ENCODE results near the gene ACER3. TPM values are rescaled to one million over a fixed set of nuclear protein-coding genes. Genes with fewer than 3 reads are reported as not detected.

The ACER3 gene
- total RNA-seq, 1 experiment from 2014 or later = 31.0 TPM

GRCh38 chr11:76902121-76903014 is 41.6 kb downstream of the ACER3 start:
- intact Hi-C loops (cut with micrococcal nuclease; ENCODE audit: unreplicated experiment) = no loop called here
- Histone ChIP-seq H3K9me3 (ENCODE audit: low read depth, low read length, poor library complexity, severe bottlenecking) (no peaks in the 10 kb centered on the region), H3K36me3 (ENCODE audit: insufficient read depth, low read length, poor library complexity, severe bottlenecking) (no peaks in the 10 kb centered on the region), H3K4me1 (ENCODE audit: insufficient read depth, low read length, poor library complexity, severe bottlenecking) (no peaks in the 10 kb centered on the region), H3K4me3 (ENCODE audit: low read depth, low read length, poor library complexity, severe bottlenecking) (no peak overlapping the region), H3K27ac (ENCODE audit: low read depth, low read length, poor library complexity, severe bottlenecking) (no peak overlapping the region), H3K27me3 (replicated peaks; ENCODE audit: insufficient read depth, low read depth, low read length, poor library complexity) (no peaks in the 10 kb centered on the region)
- TF ChIP-seq CTCF (conservative IDR thresholded peaks at IDR 0.05; ENCODE audit: low read depth, low read length) = no peak
- TF ChIP-seq EZH2 (IDR thresholded peaks at IDR 0.05; ENCODE audit: borderline replicate concordance, low read depth, low read length, poor library complexity, severe bottlenecking) = no peak
- ChIA-PET CTCF (interaction anchor here (0.5 kb wide), 1 partner anchor 20 kb away, joined by 6 read pairs; no protein-coding TSS in a partner anchor), POLR2A (ENCODE audit: low non-redundant PET) (no interaction called here)
- DNase-seq (ENCODE audit: low spot score) = no peak
- no TSS peak for BruUV-seq (replicated peaks)

GRCh38 chr11:76903325-76903724 is 42.6 kb downstream of the ACER3 start:
- intact Hi-C loops (cut with micrococcal nuclease; ENCODE audit: unreplicated experiment) = no loop called here
- no peak for DNase-seq (ENCODE audit: low spot score)
- Histone ChIP-seq H3K27ac (ENCODE audit: low read depth, low read length, poor library complexity, severe bottlenecking) (no peak overlapping the region), H3K27me3 (replicated peaks; ENCODE audit: insufficient read depth, low read depth, low read length, poor library complexity) (no peaks in the 10 kb centered on the region), H3K9me3 (ENCODE audit: low read depth, low read length, poor library complexity, severe bottlenecking) (no peaks in the 10 kb centered on the region), H3K4me3 (ENCODE audit: low read depth, low read length, poor library complexity, severe bottlenecking) (no peak overlapping the region), H3K36me3 (ENCODE audit: insufficient read depth, low read length, poor library complexity, severe bottlenecking) (no peaks in the 10 kb centered on the region), H3K4me1 (ENCODE audit: insufficient read depth, low read length, poor library complexity, severe bottlenecking) (no peaks in the 10 kb centered on the region)
- no peak for TF ChIP-seq EZH2 (IDR thresholded peaks at IDR 0.05; ENCODE audit: borderline replicate concordance, low read depth, low read length, poor library complexity, severe bottlenecking)
- TF ChIP-seq CTCF (conservative IDR thresholded peaks at IDR 0.05; ENCODE audit: low read depth, low read length) = no peak
- POLR2A ChIA-PET (ENCODE audit: low non-redundant PET) = no interaction called here
- BruUV-seq (replicated peaks) = no TSS peak
- CTCF ChIA-PET = no interaction called here

GRCh38 chr11:76910620-76911414 is 50.1 kb downstream of the ACER3 start:
- TF ChIP-seq CTCF (conservative IDR thresholded peaks at IDR 0.05; ENCODE audit: low read depth, low read length) (no peak), EZH2 (IDR thresholded peaks at IDR 0.05; ENCODE audit: borderline replicate concordance, low read depth, low read length, poor library complexity, severe bottlenecking) (no peak)
- no peak overlapping the region for H3K27ac ChIP-seq (ENCODE audit: low read depth, low read length, poor library complexity, severe bottlenecking)
- peak; percentile 17 for DNase-seq (ENCODE audit: low spot score)
- H3K4me3 ChIP-seq (ENCODE audit: low read depth, low read length, poor library complexity, severe bottlenecking) = no peak overlapping the region
- intact Hi-C loops (cut with micrococcal nuclease; ENCODE audit: unreplicated experiment) = no loop called here
- POLR2A ChIA-PET (ENCODE audit: low non-redundant PET) = no interaction called here
- CTCF ChIA-PET = interaction anchor here (0.9 kb wide), 1 partner anchor 9 kb away, joined by 4 read pairs; no protein-coding TSS in a partner anchor
- no peaks in the 10 kb centered on the region for H3K27me3 ChIP-seq (replicated peaks; ENCODE audit: insufficient read depth, low read depth, low read length, poor library complexity)
- H3K36me3 ChIP-seq (ENCODE audit: insufficient read depth, low read length, poor library complexity, severe bottlenecking) = no peaks in the 10 kb centered on the region
- BruUV-seq (replicated peaks) = no TSS peak
- no peaks in the 10 kb centered on the region for H3K9me3 ChIP-seq (ENCODE audit: low read depth, low read length, poor library complexity, severe bottlenecking)
- H3K4me1 ChIP-seq (ENCODE audit: insufficient read depth, low read length, poor library complexity, severe bottlenecking) = peaks cover 3% of the 10 kb centered on the region
